ENCODE data around the gene FAH. TPM values are rescaled to one million over a fixed set of nuclear protein-coding genes. Genes with fewer than 3 reads are reported as not detected.

Gene FAH
- total and polyA plus RNA-seq, 4 donors: 23.7 to 55.5 (median 49.2) TPM

DNA sequence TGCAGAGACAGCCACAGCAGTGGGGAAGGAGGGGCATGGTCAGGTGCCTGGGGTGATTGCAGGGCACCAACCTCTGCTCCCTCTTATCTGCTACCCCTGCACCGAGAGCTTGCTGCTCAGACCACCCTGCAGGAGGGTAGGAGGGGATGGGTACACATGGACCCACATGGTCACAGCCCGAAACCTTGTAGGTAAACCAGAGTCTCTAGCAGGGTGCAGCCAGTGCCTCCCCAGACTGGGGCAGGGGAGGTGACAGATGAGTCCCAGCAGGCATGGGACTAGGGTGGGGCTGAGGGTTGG lies 49.2 kb downstream of the FAH start:
- Histone ChIP-seq H3K4me3 (no peak overlapping the region), H3K4me1 (ENCODE audit: control insufficient read depth in 5 of 5, insufficient read depth in 5 of 5, low read length in 5 of 5) (peaks cover 0 to 15% (median 0%) of the 10 kb centered on the region in 5 donors), H3K9me3 (ENCODE audit: control insufficient read depth in 4 of 4, insufficient read depth in 3 of 4, low read length in 3 of 4) (peaks cover 0 to 3% (median 0%) of the 10 kb centered on the region in 4 donors), H3K27ac (ENCODE audit: low read depth in 1 of 2, low read length in 1 of 2) (no peak overlapping the region), H3K9ac (ENCODE audit: insufficient read depth in 1 of 2, low read length in 2 of 2) (no peak overlapping the region), H3K27me3 (ENCODE audit: control insufficient read depth in 3 of 3, insufficient read depth in 3 of 3, low read length in 2 of 3) (peaks cover 0 to 3% (median 0%) of the 10 kb centered on the region in 3 donors), H3K36me3 (ENCODE audit: control insufficient read depth in 4 of 4, insufficient read depth in 4 of 4, low read length in 4 of 4) (peaks cover 0 to 11% (median 1%) of the 10 kb centered on the region in 4 donors)
- ATAC-seq (ENCODE audit: insufficient read depth, low FRiP score) (no peak), DNase-seq (no peak)
- 47 to 82% methylated on average over 2 of the region's 2 CpGs for WGBS, 2 donors
- TF ChIP-seq, protein P1, sequence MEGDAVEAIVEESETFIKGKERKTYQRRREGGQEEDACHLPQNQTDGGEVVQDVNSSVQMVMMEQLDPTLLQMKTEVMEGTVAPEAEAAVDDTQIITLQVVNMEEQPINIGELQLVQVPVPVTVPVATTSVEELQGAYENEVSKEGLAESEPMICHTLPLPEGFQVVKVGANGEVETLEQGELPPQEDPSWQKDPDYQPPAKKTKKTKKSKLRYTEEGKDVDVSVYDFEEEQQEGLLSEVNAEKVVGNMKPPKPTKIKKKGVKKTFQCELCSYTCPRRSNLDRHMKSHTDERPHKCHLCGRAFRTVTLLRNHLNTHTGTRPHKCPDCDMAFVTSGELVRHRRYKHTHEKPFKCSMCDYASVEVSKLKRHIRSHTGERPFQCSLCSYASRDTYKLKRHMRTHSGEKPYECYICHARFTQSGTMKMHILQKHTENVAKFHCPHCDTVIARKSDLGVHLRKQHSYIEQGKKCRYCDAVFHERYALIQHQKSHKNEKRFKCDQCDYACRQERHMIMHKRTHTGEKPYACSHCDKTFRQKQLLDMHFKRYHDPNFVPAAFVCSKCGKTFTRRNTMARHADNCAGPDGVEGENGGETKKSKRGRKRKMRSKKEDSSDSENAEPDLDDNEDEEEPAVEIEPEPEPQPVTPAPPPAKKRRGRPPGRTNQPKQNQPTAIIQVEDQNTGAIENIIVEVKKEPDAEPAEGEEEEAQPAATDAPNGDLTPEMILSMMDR (IDR thresholded peaks at IDR 0.05; ENCODE audit: control extremely low read depth, extremely low read depth): no peak

DNA sequence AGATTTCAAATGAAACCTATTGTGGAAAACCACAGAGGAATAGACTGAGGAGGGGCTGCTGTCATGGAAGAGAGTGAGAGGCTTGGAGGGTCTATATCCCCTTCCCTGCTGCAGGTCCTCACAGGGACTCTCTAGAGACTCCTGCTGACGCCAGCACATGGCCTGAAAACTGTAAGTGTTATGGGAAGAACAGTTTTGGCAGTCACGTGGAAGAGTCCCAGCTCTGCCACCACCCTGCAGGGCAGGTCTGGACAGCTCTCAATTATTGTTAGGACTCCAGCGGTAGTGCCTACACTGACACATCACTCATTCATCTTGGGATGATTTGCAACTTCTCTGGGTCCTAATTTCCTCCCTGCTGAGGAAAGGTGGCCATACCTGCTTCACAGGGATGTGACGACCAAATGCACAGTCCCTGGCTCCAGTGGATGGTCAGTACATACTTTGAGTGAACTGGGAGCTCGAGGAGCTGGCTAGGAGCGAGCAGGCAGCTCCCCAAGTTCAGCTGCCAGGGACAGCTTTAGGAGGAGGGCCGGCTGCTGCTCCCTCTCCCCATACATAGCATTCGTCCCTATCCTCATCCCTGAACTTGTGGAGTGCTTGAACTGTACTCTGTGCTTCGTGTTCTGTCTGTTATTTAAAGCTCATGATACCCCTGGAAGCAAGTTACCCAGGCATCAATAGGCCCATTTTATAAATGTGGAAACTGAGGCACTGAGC lies 50.0 kb downstream of the FAH start:
- ATAC-seq (ENCODE audit: insufficient read depth, low FRiP score) (no peak), DNase-seq (no peak)
- Histone ChIP-seq H3K27me3 (ENCODE audit: control insufficient read depth in 3 of 3, insufficient read depth in 3 of 3, low read length in 2 of 3) (peaks cover 0 to 3% (median 0%) of the 10 kb centered on the region in 3 donors), H3K27ac (ENCODE audit: low read depth in 1 of 2, low read length in 1 of 2) (no peak overlapping the region), H3K36me3 (ENCODE audit: control insufficient read depth in 4 of 4, insufficient read depth in 4 of 4, low read length in 4 of 4) (peaks cover 0 to 11% (median 1%) of the 10 kb centered on the region in 4 donors), H3K9ac (ENCODE audit: insufficient read depth in 1 of 2, low read length in 2 of 2) (no peak overlapping the region), H3K4me1 (ENCODE audit: control insufficient read depth in 5 of 5, insufficient read depth in 5 of 5, low read length in 5 of 5) (peaks cover 0 to 14% (median 0%) of the 10 kb centered on the region in 5 donors), H3K4me3 (no peak overlapping the region), H3K9me3 (ENCODE audit: control insufficient read depth in 4 of 4, insufficient read depth in 3 of 4, low read length in 3 of 4) (peaks cover 0 to 3% (median 0%) of the 10 kb centered on the region in 4 donors)
- TF ChIP-seq, protein P1 (IDR thresholded peaks at IDR 0.05; ENCODE audit: control extremely low read depth, extremely low read depth): no peak
- 57 to 69% methylated on average over 9 of the region's 9 CpGs for WGBS, 2 donors

DNA sequence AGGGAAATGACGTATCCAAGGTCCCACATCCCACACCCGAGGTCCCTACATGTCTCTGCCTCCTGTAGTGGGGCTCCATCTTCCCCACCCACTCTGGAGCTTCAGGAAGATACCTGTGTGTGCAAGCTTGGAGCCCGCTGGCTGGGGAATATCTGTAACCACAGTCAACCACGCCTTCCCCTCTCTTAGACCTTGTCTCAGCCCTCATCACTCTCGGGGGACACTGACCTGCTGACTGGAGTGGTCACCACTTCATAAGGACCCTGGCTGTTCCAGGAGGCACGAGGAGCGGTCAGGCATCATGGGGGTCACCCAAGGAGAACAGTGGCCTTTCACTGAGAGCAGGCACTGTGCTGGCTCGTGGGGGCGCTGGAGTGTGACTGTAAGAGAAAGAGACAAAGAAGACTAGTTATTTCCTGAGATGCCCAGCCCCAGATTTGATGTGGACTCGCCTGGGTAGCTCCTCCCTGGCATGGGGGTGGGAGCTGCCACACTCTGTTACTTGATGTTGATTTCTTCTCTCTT lies 50.6 kb downstream of the FAH start:
- TF ChIP-seq, protein P1 (IDR thresholded peaks at IDR 0.05; ENCODE audit: control extremely low read depth, extremely low read depth): no peak
- Histone ChIP-seq H3K27me3 (ENCODE audit: control insufficient read depth in 3 of 3, insufficient read depth in 3 of 3, low read length in 2 of 3) (peaks cover 0 to 3% (median 0%) of the 10 kb centered on the region in 3 donors), H3K4me1 (ENCODE audit: control insufficient read depth in 5 of 5, insufficient read depth in 5 of 5, low read length in 5 of 5) (peaks cover 0 to 7% (median under 1%) of the 10 kb centered on the region in 5 donors), H3K9me3 (ENCODE audit: control insufficient read depth in 4 of 4, insufficient read depth in 3 of 4, low read length in 3 of 4) (peaks cover 0 to 3% (median 0%) of the 10 kb centered on the region in 4 donors), H3K27ac (ENCODE audit: low read depth in 1 of 2, low read length in 1 of 2) (no peak overlapping the region), H3K36me3 (ENCODE audit: control insufficient read depth in 4 of 4, insufficient read depth in 4 of 4, low read length in 4 of 4) (peaks cover 0 to 11% (median 1%) of the 10 kb centered on the region in 4 donors), H3K9ac (ENCODE audit: insufficient read depth in 1 of 2, low read length in 2 of 2) (no peak overlapping the region), H3K4me3 (no peak overlapping the region)
- 79 to 84% methylated on average over 10 of the region's 10 CpGs for WGBS, 2 donors
- DNase-seq (no peak), ATAC-seq (ENCODE audit: insufficient read depth, low FRiP score) (no peak)
